SKM-1 treated with dmso at 0.1 percent for 144 hours (cell line): ENCODE results near the gene LLGL2.

Experiments
- DNase-seq: peaks from one replicate; lab custom pipeline; 2025; ENCODE audit not compliant: unreplicated experiment; lab: John Stamatoyannopoulos, UW

Gene LLGL2

DNA sequence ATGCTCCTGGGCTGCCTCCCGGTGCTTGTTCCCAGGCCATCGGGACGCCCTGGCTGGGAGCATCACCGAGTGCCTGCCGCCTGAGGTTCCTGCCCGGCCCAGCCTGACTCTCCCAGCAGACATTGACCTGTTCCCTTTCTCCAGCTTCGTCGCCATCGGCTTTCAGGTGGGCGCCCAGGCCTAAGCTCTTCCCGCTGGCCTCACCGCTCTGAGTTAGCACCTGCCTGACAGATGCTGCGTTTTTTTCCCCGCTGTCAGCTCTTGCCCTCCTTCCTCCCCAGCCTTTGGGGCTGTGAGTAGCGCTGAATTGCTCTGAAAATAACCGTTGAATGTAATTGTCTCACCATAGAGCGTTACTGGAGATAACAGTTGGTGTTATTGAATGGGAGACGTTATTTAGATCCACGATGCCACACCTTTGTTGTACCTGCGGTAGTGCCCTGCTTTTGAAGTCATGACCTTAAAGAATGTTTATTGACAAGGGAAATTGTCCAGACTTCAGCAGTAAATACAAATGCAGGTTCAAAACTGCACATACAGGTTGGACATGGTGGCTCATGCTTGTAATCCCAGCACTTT is 86.4 kb downstream of the LLGL2 start:
- DNase-seq: no peak

DNA sequence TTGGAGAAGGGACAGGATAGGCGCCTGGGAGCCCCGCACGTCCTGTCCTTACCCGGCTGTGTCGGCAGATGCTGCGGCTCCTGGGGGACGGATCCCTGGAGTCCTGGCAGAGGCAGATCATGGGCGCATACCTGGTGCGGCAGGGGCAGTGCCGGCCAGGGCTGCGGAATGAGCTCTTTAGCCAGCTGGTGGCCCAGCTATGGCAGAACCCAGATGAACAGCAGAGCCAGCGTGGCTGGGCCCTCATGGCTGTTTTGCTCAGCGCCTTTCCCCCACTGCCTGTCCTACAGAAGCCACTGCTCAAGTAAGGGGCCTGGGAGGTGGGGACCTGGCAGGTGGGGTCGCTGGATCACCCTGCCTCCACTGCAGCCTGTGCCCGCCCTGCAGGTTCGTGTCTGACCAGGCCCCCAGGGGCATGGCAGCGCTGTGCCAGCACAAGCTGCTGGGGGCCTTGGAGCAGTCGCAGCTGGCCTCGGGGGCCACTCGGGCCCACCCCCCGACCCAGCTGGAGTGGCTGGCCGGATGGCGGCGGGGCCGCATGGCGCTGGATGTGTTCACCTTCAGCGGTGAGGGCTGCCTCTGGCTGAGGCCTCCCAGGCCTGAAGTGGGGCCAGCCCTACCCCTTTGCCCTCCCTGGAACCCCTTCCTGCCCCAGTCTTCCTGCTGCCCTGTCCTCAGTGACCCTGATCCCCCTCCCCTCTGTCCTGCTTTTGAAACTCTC is 87.6 kb downstream of the LLGL2 start:
- no peak for DNase-seq

- DNase-seq: no peak
Measured at GRCh38 chr17:75614006-75614405, 88.5 kb downstream of the LLGL2 start.

GRCh38 chr17:75614556-75615270 is 89.2 kb downstream of the LLGL2 start:
- no peak for DNase-seq

GRCh38 chr17:75615301-75615700 is 89.8 kb downstream of the LLGL2 start:
- no peak for DNase-seq

DNA sequence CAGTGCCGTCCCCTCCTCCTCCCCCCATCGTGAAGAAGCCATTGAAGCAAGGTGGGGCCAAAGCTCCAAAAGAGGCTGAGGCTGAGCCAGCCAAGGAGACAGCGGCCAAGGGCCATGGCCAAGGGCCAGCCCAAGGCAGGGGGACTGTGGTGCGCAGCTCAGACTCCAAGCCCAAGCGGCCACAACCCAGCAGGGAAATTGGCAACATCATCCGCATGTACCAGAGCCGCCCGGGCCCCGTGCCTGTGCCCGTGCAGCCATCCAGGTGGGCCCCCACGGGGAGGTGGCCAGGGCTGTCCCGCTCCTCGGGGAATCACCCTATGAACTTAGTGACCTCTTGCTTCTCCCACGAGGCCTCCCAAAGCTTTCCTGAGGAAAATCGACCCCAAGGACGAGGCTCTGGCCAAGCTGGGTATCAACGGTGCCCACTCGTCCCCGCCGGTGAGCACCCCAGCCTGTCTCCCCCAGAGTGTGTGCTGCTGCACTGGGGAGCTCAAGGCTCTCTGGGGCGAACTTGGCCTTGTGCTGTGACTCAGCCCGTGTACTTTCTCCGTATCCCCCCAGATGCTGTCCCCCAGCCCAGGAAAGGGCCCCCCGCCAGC is 91.1 kb downstream of the LLGL2 start:
- DNase-seq: no peak

- no peak for DNase-seq
Measured at GRCh38 chr17:75617218-75617617, 91.7 kb downstream of the LLGL2 start.

- DNase-seq: no peak
Measured at GRCh38 chr17:75617675-75618074, 92.2 kb downstream of the LLGL2 start.

DNA sequence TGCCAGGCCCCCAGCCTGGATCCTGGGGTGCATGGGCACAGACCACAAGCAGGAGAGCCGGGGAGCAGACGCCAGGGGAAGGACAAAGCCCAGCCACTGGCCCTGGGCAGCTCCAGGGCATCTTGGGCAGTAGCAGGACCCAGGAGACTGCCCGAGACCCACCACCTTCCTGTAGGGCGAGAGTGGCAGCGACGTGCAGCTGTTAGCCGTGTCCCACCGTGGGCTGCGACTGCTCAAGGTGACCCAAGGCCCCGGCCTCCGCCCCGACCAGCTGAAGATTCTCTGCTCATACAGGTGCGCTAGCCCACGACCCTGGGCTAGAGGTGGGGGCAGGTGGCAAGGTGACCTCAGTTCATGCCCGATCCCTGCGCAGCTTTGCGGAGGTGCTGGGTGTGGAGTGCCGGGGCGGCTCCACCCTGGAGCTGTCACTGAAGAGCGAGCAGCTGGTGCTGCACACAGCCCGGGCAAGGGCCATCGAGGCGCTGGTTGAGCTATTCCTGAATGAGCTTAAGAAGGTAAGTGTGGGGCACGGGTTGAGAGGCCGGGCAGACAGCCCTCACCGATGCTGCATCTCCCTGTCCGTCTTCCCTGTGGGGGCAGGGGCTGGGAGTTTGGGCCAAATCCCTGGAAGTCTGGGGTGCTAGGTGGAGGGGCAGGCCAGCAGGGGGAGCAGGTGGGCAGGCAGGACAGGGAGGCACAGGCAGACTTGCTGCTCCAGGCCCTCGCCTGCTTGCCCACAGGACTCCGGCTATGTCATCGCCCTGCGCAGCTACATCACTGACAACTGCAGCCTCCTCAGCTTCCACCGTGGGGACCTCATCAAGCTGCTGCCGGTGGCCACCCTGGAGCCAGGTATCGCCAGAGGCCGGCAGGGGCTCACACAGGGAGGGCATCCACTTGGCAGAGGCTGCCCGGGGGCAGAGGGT is 94.3 kb downstream of the LLGL2 start:
- DNase-seq: peak; percentile 2

- DNase-seq: no peak
Measured at GRCh38 chr17:75621489-75621888, 96.0 kb downstream of the LLGL2 start.

GRCh38 chr17:75622076-75622475 is 96.6 kb downstream of the LLGL2 start:
- no peak for DNase-seq

GRCh38 chr17:75622771-75623273 is 97.3 kb downstream of the LLGL2 start:
- DNase-seq: no peak

DNA sequence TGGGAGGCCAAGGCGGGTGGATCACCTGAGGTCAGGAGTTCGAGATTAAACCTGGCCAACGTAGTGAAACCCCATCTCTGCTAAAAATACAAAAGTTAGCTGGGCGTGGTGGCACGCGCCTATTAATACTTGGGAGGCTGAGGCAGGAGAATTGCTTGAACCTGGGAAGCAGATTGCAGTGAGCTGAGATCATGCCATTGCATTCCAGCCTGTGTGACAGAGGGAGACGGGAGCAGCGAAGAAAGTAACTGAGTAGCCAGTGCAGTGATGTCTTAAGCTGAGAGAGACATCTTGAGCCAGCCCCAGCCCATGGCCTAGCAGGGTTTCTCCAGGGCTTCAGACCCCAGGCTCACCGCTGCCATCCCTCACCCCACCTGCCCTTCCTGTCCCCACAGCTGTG is 97.9 kb downstream of the LLGL2 start:
- no peak for DNase-seq

- DNase-seq: no peak
Measured at GRCh38 chr17:75624021-75624420, 98.5 kb downstream of the LLGL2 start.
